Bone marrow (tissue), 2 donors: ENCODE data around the gene WDR43.

Source experiments
- DNase-seq, 2 donors: peaks; one replicate each; lab custom pipeline; 2025; lab: John Stamatoyannopoulos, UW

Gene WDR43

GRCh38 chr2:28894470-28895188 lies at the start of gene WDR43:
Gene WDR43 (plus strand): TSS chr2:28894667. CDS start chr2:28894699, 32 bp downstream.
- DNase-seq = peak; percentile 89 to 99

- DNase-seq = no peak
Observed at GRCh38 chr2:28855193-28855592, 39.3 kb upstream of the WDR43 start.

GRCh38 chr2:28855977-28856376 lies 38.5 kb upstream of the WDR43 start:
- DNase-seq = no peak

DNA sequence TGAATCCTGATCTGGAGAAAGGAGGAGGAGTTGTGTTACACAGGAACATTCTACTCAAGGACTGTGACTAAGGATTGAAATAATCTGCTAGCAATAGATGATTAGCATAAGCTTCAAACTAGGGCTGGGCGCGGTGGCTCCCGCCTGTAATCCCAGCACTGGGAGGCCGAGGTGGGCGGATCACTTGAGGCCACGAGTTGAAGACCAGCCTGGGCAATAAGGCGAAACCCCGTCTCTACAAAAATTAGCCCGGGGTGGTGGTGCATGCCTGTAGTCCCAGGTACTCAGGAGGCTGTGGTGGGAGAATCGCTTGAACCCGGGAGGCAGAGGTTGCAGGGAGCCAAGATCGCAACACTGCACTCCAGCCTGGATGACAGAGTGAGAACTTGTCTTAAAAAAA lies 25.9 kb upstream of the WDR43 start:
- DNase-seq = no peak

GRCh38 chr2:28869494-28870145 lies 24.8 kb upstream of the WDR43 start:
- DNase-seq = no peak

DNA sequence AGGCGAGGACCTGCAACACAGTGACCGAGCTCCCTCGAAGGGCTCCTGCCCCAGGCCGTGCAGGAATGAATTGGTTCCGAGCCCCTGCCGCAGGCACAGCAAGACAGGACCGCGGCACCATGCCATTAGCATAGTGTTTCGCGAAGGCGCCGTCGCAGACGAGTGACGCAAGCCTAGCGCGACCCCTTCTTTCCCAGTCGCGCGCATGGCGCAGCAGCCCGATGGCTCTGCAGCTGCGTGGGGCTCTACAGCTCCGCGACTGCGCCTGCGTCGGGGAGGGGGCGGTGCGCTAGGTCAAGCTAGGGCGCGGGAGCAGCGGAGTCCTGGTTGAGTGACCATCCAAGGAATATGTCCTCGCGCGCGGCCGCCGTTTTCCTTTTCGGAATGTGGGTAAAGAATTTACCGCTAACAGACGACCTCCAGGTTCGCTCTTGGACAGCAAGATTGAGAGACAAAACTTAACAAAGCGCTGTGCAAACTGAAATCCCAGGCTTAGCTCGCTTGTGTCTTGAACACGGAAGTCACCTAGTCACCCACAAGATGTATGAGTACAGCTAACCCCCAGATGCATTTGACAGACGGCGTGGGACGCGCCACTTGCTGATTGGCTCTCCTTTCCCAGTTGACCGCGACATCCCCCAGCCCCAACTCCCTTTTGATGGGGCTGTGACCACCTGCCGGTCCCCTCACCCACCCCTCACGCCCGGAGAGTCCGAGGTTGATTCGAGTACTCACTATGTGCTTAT lies 24.1 kb upstream of the WDR43 start, which contains the start of gene TRMT61B:
Gene TRMT61B, minus strand, starts transcription at position 164 of the 746 bp plus-strand sequence. Its CDS starts 32 bp downstream, at position 132.
- peak; percentile 90 to 92 for DNase-seq

DNA sequence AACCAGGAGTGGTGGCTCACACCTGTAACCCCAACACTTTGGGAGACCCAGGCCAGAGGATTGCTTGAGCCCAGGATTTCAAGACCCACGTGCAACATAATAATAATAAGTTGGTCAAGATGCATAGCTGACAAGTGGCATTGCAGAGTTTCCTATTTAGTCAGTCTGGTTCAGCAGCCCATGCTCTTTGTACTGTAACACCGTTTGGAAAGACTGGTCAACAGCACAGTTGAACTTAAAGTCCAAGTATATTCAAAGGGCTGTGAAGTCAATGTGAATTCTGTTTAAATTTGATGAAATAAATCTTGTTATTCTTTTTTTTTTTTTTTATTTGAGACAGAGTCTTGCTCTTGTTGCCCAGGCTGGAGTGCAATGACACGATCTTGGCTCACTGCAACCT lies 22.8 kb upstream of the WDR43 start:
- no peak for DNase-seq

DNA sequence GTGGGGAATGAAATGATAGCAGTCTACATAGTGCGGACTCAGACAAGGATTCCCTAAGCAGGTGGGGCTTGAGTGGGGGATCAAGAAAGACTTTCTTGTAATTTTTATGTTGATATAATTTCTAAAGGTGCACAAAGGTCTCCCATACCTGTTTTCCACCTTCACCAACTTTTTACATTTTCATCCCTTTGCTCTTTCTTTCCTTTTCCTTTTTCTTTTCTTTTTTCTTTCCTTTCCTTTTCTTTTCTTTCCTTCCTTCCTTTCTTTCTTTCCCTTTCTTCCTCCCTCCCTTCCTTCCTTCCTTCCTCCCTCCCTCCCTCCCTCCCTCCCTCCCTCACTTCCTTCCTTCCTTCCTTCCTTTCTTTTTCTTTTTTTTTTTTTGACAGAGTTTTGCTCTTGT lies 14.3 kb upstream of the WDR43 start:
- no peak for DNase-seq

GRCh38 chr2:28893488-28893887 lies 979 bp upstream of the WDR43 start:
- DNase-seq = no peak

- DNase-seq = peak in 1 of 2 donors; percentile 19
Observed at GRCh38 chr2:28895189-28895893, 874 bp downstream of the WDR43 start.

- no peak for DNase-seq
Observed at GRCh38 chr2:28896906-28897305, 2.4 kb downstream of the WDR43 start.

DNA sequence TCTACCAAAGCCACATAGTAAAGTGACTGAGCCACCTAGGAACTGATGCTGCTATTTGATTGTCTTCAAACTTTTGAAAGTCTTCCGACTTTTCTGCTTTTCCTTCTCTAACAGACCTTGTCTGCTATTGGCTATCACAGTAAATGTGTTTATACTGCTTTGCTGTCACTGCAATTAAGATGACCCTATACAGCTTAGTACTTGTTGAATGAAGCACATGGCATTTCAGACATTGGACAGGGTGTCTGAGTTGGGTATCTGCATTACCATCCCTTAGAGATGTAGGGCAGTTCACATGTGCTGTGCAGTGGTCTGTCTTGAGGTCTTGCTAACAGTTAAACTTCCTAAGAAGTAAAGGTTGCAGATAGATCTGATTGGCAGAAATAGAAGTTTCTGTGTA lies 3.6 kb downstream of the WDR43 start:
- DNase-seq = no peak

GRCh38 chr2:28901202-28901601 lies 6.7 kb downstream of the WDR43 start:
- no peak for DNase-seq

- DNase-seq = no peak
Observed at GRCh38 chr2:28901841-28902240, 7.4 kb downstream of the WDR43 start.

- no peak for DNase-seq
Observed at GRCh38 chr2:28902584-28902983, 8.1 kb downstream of the WDR43 start.

DNA sequence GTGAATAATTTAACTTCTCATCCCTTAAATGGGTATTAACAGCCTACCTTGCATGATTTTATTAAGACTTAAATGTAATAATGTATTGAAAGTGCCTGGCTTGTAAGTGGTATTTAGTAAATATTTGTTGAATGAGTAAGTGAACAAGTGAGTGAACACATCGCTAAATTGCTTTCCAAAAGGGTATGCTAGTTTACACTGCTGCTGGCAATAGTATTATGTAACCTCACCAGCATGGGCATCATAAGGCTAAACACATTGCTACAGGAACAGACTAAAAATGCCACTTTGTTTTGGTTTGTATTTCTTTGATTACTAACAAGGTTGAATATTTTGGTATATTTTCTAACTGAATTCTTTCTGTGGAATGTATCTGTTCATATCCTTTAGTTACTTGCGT lies 9.8 kb downstream of the WDR43 start:
- no peak for DNase-seq

DNA sequence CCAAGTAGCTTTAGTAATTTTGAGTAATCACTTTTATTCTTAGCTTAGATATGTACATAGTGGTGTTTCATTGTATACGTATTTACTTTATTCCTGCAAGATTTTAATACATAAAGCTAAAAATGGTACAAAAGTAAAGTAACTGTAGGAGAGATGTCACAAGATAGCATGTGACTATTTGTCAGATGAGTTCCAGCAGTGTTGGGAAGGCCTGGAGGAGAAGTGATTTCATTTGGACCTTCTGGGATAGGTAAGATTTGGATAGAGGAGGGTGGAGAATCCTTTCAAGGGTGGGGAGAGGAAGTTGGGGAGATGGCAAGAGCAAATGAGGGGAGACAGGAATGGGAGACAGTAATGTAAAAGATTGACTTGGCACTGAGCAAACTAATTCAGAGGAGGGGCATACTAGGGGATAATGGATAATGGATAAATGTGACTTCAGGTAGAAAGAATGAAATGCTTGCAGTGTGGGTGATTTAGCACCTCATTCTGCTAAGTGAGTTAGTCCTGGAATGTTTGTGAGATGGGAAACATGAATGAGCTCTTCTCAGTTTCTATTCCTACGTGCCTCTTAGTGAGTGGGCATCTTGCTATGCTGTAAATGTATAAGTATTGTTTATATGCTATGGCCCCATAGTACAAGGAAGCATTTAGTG lies 10.5 kb downstream of the WDR43 start:
- no peak for DNase-seq

GRCh38 chr2:28905533-28905932 lies 11.1 kb downstream of the WDR43 start:
- DNase-seq = no peak

DNA sequence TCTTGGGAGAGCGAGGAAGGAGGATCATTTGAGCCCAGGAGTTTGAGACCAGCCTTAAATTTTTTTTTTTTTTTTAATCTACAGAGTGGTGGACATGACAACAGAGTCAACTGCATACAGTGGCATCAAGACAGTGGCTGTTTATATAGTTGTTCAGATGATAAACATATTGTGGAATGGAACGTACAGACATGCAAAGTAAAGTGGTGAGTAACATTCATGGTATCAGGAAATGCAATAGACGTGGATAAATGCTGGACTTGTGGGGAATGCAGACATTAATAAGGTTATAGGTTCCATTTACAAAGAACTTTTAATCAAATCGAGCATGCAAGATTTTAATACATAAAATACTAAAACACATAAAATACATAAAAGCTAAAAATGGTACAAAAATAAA lies 11.9 kb downstream of the WDR43 start:
- DNase-seq = no peak

- no peak for DNase-seq
Observed at GRCh38 chr2:28906821-28907220, 12.4 kb downstream of the WDR43 start.

GRCh38 chr2:28908172-28908571 lies 13.7 kb downstream of the WDR43 start:
- DNase-seq = no peak
